HEK293 (cell line): ENCODE results near the gene AK1.

Experiments
- BCL11A ChIP-seq: fragments of 450-650 bp; formaldehyde crosslinking; IDR thresholded peaks from 2 replicates; pipeline ENCODE4 v1.5.1; 2016; ENCODE audit warnings: low read depth, missing biosample characterization, missing genetic modification characterization
- GLIS1 ChIP-seq: fragments of 450-650 bp; formaldehyde crosslinking; IDR thresholded peaks from 2 replicates; pipeline ENCODE4 v1.5.1; 2016; ENCODE audit warnings: missing biosample characterization, missing genetic modification characterization
- KLF16 ChIP-seq: fragments of 450-650 bp; formaldehyde crosslinking; IDR thresholded peaks from 2 replicates; pipeline ENCODE4 v1.5.1; 2017; ENCODE audit warnings: missing biosample characterization, missing genetic modification characterization
- PRDM1 ChIP-seq: fragments of 450-650 bp; formaldehyde crosslinking; IDR thresholded peaks from 2 replicates; pipeline ENCODE4; 2016; ENCODE audit warnings: missing biosample characterization, missing genetic modification characterization
- PRDM6 ChIP-seq: fragments of 450-650 bp; formaldehyde crosslinking; IDR thresholded peaks from 2 replicates; pipeline ENCODE4 v1.5.1; 2017; ENCODE audit warnings: missing biosample characterization, missing genetic modification characterization
- SP3 ChIP-seq: fragments of 450-650 bp; formaldehyde crosslinking; IDR thresholded peaks from 2 replicates; pipeline ENCODE4 v1.5.1; 2016; ENCODE audit warnings: missing biosample characterization, missing genetic modification characterization
- SP7 ChIP-seq: fragments of 450-650 bp; formaldehyde crosslinking; IDR thresholded peaks from 2 replicates; pipeline ENCODE4 v1.5.1; 2016; ENCODE audit warnings: missing biosample characterization, missing genetic modification characterization
- WT1 ChIP-seq: fragments of 450-650 bp; formaldehyde crosslinking; IDR thresholded peaks from 2 replicates; pipeline ENCODE4 v1.5.1; 2016; ENCODE audit warnings: missing biosample characterization, missing genetic modification characterization
- ZBTB20 ChIP-seq: fragments of 450-650 bp; formaldehyde crosslinking; IDR thresholded peaks from 2 replicates; pipeline ENCODE4 v1.5.1; 2016; ENCODE audit warnings: missing biosample characterization, missing genetic modification characterization
- ZBTB8A ChIP-seq: fragments of 450-650 bp; formaldehyde crosslinking; IDR thresholded peaks from 2 replicates; pipeline ENCODE4 v1.5.1; 2016; ENCODE audit warnings: missing biosample characterization, missing genetic modification characterization
- ZNF148 ChIP-seq: fragments of 450-650 bp; formaldehyde crosslinking; IDR thresholded peaks from 2 replicates; pipeline ENCODE4 v1.5.0; 2017; ENCODE audit warnings: missing biosample characterization, missing genetic modification characterization, borderline replicate concordance
- ZNF155 ChIP-seq: fragments of 450-650 bp; formaldehyde crosslinking; IDR thresholded peaks from 2 replicates; pipeline ENCODE4 v1.5.1; 2016; ENCODE audit warnings: missing biosample characterization, missing genetic modification characterization
- ZNF18 ChIP-seq: fragments of 450-650 bp; formaldehyde crosslinking; IDR thresholded peaks from 2 replicates; pipeline ENCODE4 v1.5.1; 2016; ENCODE audit warnings: missing biosample characterization, missing genetic modification characterization
- ZNF248 ChIP-seq: fragments of 450-650 bp; formaldehyde crosslinking; IDR thresholded peaks from 2 replicates; pipeline ENCODE4 v1.5.1; 2017; ENCODE audit warnings: missing biosample characterization, missing genetic modification characterization
- ZNF274 ChIP-seq, 2 experiments: fragments of 200-500 bp in 1 of 2; fragments of 450-650 bp in 1 of 2; sonication (Bioruptor generic) in 1 of 2; formaldehyde crosslinking in 1 of 2; IDR thresholded peaks; 2 replicates each; pipeline versions ENCODE4 v1.5.1 to v1.6.1; 2014 to 2016; ENCODE audit warnings: borderline replicate concordance in 1 of 2, inconsistent platforms in 1 of 2, low read length in 1 of 2, missing biosample characterization in 1 of 2, missing genetic modification characterization in 1 of 2
- ZNF335 ChIP-seq: fragments of 450-650 bp; formaldehyde crosslinking; conservative IDR thresholded peaks from 2 replicates; pipeline ENCODE4 v1.5.1; 2016; ENCODE audit warnings: missing biosample characterization, missing genetic modification characterization
- ZNF529 ChIP-seq: fragments of 450-650 bp; formaldehyde crosslinking; IDR thresholded peaks from 2 replicates; pipeline ENCODE4 v1.5.1; 2017; ENCODE audit warnings: missing genetic modification characterization, missing biosample characterization; ENCODE audit not compliant: insufficient replicate concordance
- ZNF623 ChIP-seq: fragments of 450-650 bp; formaldehyde crosslinking; IDR thresholded peaks from 2 replicates; pipeline ENCODE4 v1.5.1; 2016; ENCODE audit warnings: missing biosample characterization, missing genetic modification characterization
- ZNF707 ChIP-seq: fragments of 450-650 bp; formaldehyde crosslinking; IDR thresholded peaks from 2 replicates; pipeline ENCODE4 v1.5.1; 2016; ENCODE audit warnings: missing biosample characterization, missing genetic modification characterization
- ZNF785 ChIP-seq: fragments of 450-650 bp; formaldehyde crosslinking; IDR thresholded peaks from 2 replicates; pipeline ENCODE4 v1.5.1; 2016; ENCODE audit warnings: missing biosample characterization, missing genetic modification characterization
- ZNF791 ChIP-seq: fragments of 450-650 bp; formaldehyde crosslinking; IDR thresholded peaks from 2 replicates; pipeline ENCODE4 v1.5.1; 2016; ENCODE audit warnings: missing biosample characterization, missing genetic modification characterization
- TF ChIP-seq, protein P1 (sequence below): fragments of 450-650 bp; formaldehyde crosslinking; IDR thresholded peaks from 2 replicates; pipeline ENCODE4 v1.5.1; 2016; ENCODE audit warnings: missing biosample characterization, missing genetic modification characterization
- TF ChIP-seq, protein P2 (sequence below): fragments of 450-650 bp; formaldehyde crosslinking; IDR thresholded peaks from 2 replicates; pipeline ENCODE4 v1.5.1; 2016; ENCODE audit warnings: missing biosample characterization, missing genetic modification characterization
- TF ChIP-seq, protein P3 (sequence below): fragments of 450-650 bp; formaldehyde crosslinking; IDR thresholded peaks from 2 replicates; pipeline ENCODE4 v1.5.1; 2016; ENCODE audit warnings: missing biosample characterization, missing genetic modification characterization
- TF ChIP-seq, protein P4 (sequence below): fragments of 450-650 bp; formaldehyde crosslinking; IDR thresholded peaks from 2 replicates; pipeline ENCODE4 v1.5.1; 2017; ENCODE audit warnings: missing biosample characterization, missing genetic modification characterization
- TF ChIP-seq, protein P5 (sequence below): fragments of 450-650 bp; formaldehyde crosslinking; IDR thresholded peaks from 2 replicates; pipeline ENCODE4 v1.5.1; 2016; ENCODE audit warnings: missing biosample characterization, missing genetic modification characterization

Gene AK1

DNA sequence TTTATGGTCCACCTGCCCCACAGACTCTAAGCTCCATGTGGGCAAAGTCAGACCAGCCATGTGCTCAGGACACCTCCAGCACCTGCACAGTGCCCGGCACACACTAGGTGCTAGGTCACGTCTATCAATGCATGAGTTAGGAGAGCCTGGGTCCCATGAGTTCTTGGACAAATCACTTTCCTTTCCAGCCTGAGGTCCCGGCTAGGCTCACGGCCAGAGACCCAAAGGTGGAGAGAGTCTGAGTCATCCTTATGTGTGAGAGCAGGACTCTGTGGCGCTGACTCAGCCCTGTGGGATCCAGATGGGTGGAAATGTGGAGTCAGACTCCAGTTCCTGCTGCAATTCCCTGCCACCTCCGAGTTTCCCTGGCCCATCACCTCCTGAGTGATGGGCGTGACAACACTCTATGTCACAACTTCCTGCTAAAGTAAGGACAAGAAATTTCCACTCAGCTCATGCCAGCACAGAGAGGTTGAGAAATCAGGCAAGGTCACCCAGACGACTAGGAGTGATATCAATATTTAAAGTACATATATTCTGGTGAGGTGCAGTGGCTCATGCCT, 41.9 kb upstream of the AK1 start (continued):
- TF ChIP-seq ZNF707 (tag by site-specific recombination) (no peak), PRDM1 (tag by site-specific recombination) (peak; percentile 83), ZNF335 (tag by site-specific recombination) (peak; percentile 25; the same call in 1 of the 2 replicates), ZNF623 (tag by site-specific recombination) (no peak), PRDM6 (no peak), KLF16 (no peak), ZNF155 (tag by site-specific recombination) (no peak), SP7 (tag by site-specific recombination) (peak; percentile 73), BCL11A (tag by site-specific recombination) (no peak), ZNF529 (tag by site-specific recombination) (no peak), SP3 (tag by site-specific recombination) (0 out of 2 replicates have a peak, but pooled peaks have one; percentile 22), ZNF785 (no peak), ZNF791 (tag by site-specific recombination) (no peak), ZNF248 (tag by site-specific recombination) (no peak), ZNF148 (tag by site-specific recombination) (no peak), ZBTB20 (tag by site-specific recombination) (no peak), ZNF18 (tag by site-specific recombination) (no peak), GLIS1 (tag by site-specific recombination) (peak; percentile 44), WT1 (tag by site-specific recombination) (no peak), ZNF274 (IDR thresholded peaks at IDR 0.05; ENCODE audit: low read length) (no peak), ZNF274 (tag by site-specific recombination; IDR thresholded peaks at IDR 0.05; ENCODE audit: borderline replicate concordance) (no peak), ZBTB8A (no peak)
- TF ChIP-seq, protein P1, sequence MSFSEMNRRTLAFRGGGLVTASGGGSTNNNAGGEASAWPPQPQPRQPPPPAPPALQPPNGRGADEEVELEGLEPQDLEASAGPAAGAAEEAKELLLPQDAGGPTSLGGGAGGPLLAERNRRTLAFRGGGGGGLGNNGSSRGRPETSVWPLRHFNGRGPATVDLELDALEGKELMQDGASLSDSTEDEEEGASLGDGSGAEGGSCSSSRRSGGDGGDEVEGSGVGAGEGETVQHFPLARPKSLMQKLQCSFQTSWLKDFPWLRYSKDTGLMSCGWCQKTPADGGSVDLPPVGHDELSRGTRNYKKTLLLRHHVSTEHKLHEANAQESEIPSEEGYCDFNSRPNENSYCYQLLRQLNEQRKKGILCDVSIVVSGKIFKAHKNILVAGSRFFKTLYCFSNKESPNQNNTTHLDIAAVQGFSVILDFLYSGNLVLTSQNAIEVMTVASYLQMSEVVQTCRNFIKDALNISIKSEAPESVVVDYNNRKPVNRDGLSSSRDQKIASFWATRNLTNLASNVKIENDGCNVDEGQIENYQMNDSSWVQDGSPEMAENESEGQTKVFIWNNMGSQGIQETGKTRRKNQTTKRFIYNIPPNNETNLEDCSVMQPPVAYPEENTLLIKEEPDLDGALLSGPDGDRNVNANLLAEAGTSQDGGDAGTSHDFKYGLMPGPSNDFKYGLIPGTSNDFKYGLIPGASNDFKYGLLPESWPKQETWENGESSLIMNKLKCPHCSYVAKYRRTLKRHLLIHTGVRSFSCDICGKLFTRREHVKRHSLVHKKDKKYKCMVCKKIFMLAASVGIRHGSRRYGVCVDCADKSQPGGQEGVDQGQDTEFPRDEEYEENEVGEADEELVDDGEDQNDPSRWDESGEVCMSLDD (tag by site-specific recombination): no peak
- TF ChIP-seq, protein P2, sequence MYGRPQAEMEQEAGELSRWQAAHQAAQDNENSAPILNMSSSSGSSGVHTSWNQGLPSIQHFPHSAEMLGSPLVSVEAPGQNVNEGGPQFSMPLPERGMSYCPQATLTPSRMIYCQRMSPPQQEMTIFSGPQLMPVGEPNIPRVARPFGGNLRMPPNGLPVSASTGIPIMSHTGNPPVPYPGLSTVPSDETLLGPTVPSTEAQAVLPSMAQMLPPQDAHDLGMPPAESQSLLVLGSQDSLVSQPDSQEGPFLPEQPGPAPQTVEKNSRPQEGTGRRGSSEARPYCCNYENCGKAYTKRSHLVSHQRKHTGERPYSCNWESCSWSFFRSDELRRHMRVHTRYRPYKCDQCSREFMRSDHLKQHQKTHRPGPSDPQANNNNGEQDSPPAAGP (tag by site-specific recombination): peak; percentile 64; the same call in 1 of the 2 replicates
- TF ChIP-seq, protein P3, sequence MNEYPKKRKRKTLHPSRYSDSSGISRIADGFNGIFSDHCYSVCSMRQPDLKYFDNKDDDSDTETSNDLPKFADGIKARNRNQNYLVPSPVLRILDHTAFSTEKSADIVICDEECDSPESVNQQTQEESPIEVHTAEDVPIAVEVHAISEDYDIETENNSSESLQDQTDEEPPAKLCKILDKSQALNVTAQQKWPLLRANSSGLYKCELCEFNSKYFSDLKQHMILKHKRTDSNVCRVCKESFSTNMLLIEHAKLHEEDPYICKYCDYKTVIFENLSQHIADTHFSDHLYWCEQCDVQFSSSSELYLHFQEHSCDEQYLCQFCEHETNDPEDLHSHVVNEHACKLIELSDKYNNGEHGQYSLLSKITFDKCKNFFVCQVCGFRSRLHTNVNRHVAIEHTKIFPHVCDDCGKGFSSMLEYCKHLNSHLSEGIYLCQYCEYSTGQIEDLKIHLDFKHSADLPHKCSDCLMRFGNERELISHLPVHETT (tag by site-specific recombination): no peak
- TF ChIP-seq, protein P4, sequence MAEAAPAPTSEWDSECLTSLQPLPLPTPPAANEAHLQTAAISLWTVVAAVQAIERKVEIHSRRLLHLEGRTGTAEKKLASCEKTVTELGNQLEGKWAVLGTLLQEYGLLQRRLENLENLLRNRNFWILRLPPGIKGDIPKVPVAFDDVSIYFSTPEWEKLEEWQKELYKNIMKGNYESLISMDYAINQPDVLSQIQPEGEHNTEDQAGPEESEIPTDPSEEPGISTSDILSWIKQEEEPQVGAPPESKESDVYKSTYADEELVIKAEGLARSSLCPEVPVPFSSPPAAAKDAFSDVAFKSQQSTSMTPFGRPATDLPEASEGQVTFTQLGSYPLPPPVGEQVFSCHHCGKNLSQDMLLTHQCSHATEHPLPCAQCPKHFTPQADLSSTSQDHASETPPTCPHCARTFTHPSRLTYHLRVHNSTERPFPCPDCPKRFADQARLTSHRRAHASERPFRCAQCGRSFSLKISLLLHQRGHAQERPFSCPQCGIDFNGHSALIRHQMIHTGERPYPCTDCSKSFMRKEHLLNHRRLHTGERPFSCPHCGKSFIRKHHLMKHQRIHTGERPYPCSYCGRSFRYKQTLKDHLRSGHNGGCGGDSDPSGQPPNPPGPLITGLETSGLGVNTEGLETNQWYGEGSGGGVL (tag by site-specific recombination): no peak
- TF ChIP-seq, protein P5, sequence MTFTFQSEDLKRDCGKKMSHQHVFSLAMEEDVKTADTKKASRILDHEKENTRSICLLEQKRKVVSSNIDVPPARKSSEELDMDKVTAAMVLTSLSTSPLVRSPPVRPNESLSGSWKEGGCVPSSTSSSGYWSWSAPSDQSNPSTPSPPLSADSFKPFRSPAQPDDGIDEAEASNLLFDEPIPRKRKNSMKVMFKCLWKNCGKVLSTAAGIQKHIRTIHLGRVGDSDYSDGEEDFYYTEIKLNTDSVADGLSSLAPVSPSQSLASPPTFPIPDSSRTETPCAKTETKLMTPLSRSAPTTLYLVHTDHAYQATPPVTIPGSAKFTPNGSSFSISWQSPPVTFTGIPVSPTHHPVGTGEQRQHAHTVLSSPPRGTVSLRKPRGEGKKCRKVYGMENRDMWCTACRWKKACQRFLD (tag by site-specific recombination): no peak
